Prostate gland (tissue), 2 donors: ENCODE data around the gene PSMC5. TPM values are rescaled to one million over a fixed set of nuclear protein-coding genes. Genes with fewer than 3 reads are reported as not detected.

ENCODE experiments used
- DNase-seq: peaks from one replicate; pipeline ENCODE4 v3.0.0-alpha.2; 2019; ENCODE audit warnings: low spot score
- H3K27ac ChIP-seq, 2 donors: fragments of 200-600 bp; sonication (generic); 2 replicates each; pipeline ENCODE4 v1.5.1; 2017 to 2019
- H3K27me3 ChIP-seq: fragments of 200-600 bp; sonication (generic); replicated peaks from 2 replicates; pipeline ENCODE4 v1.5.1; 2019; ENCODE audit not compliant: insufficient read depth
- H3K36me3 ChIP-seq, 2 donors: fragments of 200-600 bp; sonication (generic); 1 replicate in 1 of 2; 2 replicates in 1 of 2; pipeline versions ENCODE4 v1.5.1 to v1.8.1; 2017 to 2019
- H3K4me1 ChIP-seq: fragments of 200-600 bp; sonication (generic); replicated peaks from 2 replicates; pipeline ENCODE4 v1.5.1; 2019
- H3K4me3 ChIP-seq, 2 donors: fragments of 200-600 bp; sonication (generic); 2 replicates each; pipeline ENCODE4 v1.5.1; 2017 to 2019
- H3K9me3 ChIP-seq: fragments of 200-600 bp; sonication (generic); 2 replicates; pipeline ENCODE4 v1.5.1; 2017
- CTCF ChIP-seq, 4 experiments: fragments of 200-600 bp in 2 of 4; fragments of 450-650 bp in 2 of 4; sonication (generic) in 2 of 4; IDR thresholded peaks; 1 replicate in 3 of 4; 2 replicates in 1 of 4; pipeline ENCODE4 v1.5.1; 2016 to 2019; ENCODE audit warnings: antibody characterized with exemption in 4 of 4, mild to moderate bottlenecking in 2 of 4, moderate library complexity in 2 of 4
- POLR2A ChIP-seq: fragments of 450-650 bp; IDR thresholded peaks from one replicate; pipeline ENCODE4 v1.6.1; 2016; ENCODE audit warnings: antibody characterized with exemption, mild to moderate bottlenecking
- POLR2AphosphoS5 ChIP-seq: sonication (generic); formaldehyde crosslinking; IDR thresholded peaks from one replicate; pipeline ENCODE4 v1.6.1; 2017; ENCODE audit warnings: antibody characterized with exemption
- WGBS: methylation state at CpG from one replicate; pipeline ENCODE4 v1.1.5; 2018; 5-methylcytosine and 5-hydroxymethylcytosine counted together
- intact Hi-C: fragments of 100-400 bp; cut with DNase I; formaldehyde crosslinking; loops from one replicate; pipeline ENCODE4 v1.14.2; 2022
- total RNA-seq, 2 donors: library from RNA; depleted of rRNA; stranded (reverse); fragments of >200 nt; gene quantifications; one replicate each; pipeline ENCODE4 v1.1.0, GENCODE V29; 2016

The PSMC5 gene
- total RNA-seq, 2 donors from 2014 or later: 94.0 to 109 TPM

GRCh38 chr17:63819585-63820537, 7.4 kb upstream of the PSMC5 start:
- TF ChIP-seq CTCF (IDR thresholded peaks at IDR 0.05): no peak
- Histone ChIP-seq H3K27ac (no peak overlapping the region), H3K4me3 (no peak overlapping the region), H3K4me1 (no peaks in the 10 kb centered on the region), H3K27me3 (no peaks in the 10 kb centered on the region), H3K9me3 (no peaks in the 10 kb centered on the region), H3K36me3 (peaks cover 37 to 64% of the 10 kb centered on the region in 2 donors)
- 74% methylated on average over 21 of the region's 21 CpGs for WGBS
- intact Hi-C loops: no loop called here
- no peak for DNase-seq

GRCh38 chr17:63820963-63821561, 6.2 kb upstream of the PSMC5 start:
- Histone ChIP-seq H3K9me3 (no peaks in the 10 kb centered on the region), H3K27me3 (no peaks in the 10 kb centered on the region), H3K27ac (no peak overlapping the region), H3K4me3 (no peak overlapping the region), H3K4me1 (no peaks in the 10 kb centered on the region), H3K36me3 (peaks cover 35 to 65% of the 10 kb centered on the region in 2 donors)
- TF ChIP-seq POLR2AphosphoS5: no peak
- no peak for TF ChIP-seq CTCF (IDR thresholded peaks at IDR 0.05)
- no peak for TF ChIP-seq POLR2A
- 81% methylated on average over 10 of the region's 10 CpGs for WGBS
- intact Hi-C loops: no loop called here
- no peak for DNase-seq

- H3K4me3 ChIP-seq: no peak overlapping the region
- DNase-seq: no peak
- no peaks in the 10 kb centered on the region for H3K9me3 ChIP-seq
- intact Hi-C loops: no loop called here
- H3K4me1 ChIP-seq: no peaks in the 10 kb centered on the region
- 78% methylated on average over 6 of the region's 6 CpGs for WGBS
- no peak for TF ChIP-seq POLR2A
- TF ChIP-seq POLR2AphosphoS5: no peak
- no peak for TF ChIP-seq CTCF (IDR thresholded peaks at IDR 0.05)
- H3K27ac ChIP-seq: no peak overlapping the region
- peaks cover 32 to 63% of the 10 kb centered on the region in 2 donors for H3K36me3 ChIP-seq
- H3K27me3 ChIP-seq: no peaks in the 10 kb centered on the region
These were observed 5.4 kb upstream of the PSMC5 start for GRCh38 chr17:63821804-63822203.

GRCh38 chr17:63822537-63822936, 4.7 kb upstream of the PSMC5 start:
- Histone ChIP-seq H3K4me3 (no peak overlapping the region), H3K36me3 (peaks cover 27 to 55% of the 10 kb centered on the region in 2 donors), H3K27me3 (no peaks in the 10 kb centered on the region), H3K4me1 (no peaks in the 10 kb centered on the region), H3K27ac (no peak overlapping the region), H3K9me3 (no peaks in the 10 kb centered on the region)
- DNase-seq: no peak
- intact Hi-C loops: no loop called here
- TF ChIP-seq POLR2AphosphoS5 (no peak), CTCF (IDR thresholded peaks at IDR 0.05) (no peak), POLR2A (no peak)
